DND-41 (cell line): Measurements from ENCODE around the gene AGK.

ENCODE experiments used
- ATAC-seq: fragments of 200-7000 bp; cut with Tn5 transposase; 3 replicates; pipeline ENCODE4 v1.9.1; 2021; ENCODE audit warnings: low read depth; ENCODE audit not compliant: insufficient read depth
- DNase-seq: peaks from one replicate; pipeline ENCODE4 v3.0.0-alpha.2; 2020
- H2AFZ ChIP-seq: 2 replicates; pipeline ENCODE4 v1.6.0; 2012; ENCODE audit warnings: low read depth, low read length
- H3K27ac ChIP-seq: 2 replicates; pipeline ENCODE4 v1.5.1; 2012; ENCODE audit warnings: low read length, inconsistent platforms
- H3K27me3 ChIP-seq: fragments of 200-600 bp; sonication (generic); 2 replicates; pipeline ENCODE4 v1.6.0; 2012; ENCODE audit warnings: low read length, mild to moderate bottlenecking, inconsistent platforms; ENCODE audit not compliant: insufficient read depth, poor library complexity
- H3K36me3 ChIP-seq: 2 replicates; pipeline ENCODE4 v1.5.1; 2012; ENCODE audit warnings: low read length, inconsistent platforms; ENCODE audit not compliant: insufficient read depth
- H3K4me1 ChIP-seq: 2 replicates; pipeline ENCODE4 v1.5.1; 2012; ENCODE audit warnings: mild to moderate bottlenecking, low read length; ENCODE audit not compliant: insufficient read depth
- H3K4me2 ChIP-seq: 2 replicates; pipeline ENCODE4 v1.6.0; 2012; ENCODE audit warnings: mild to moderate bottlenecking, moderate library complexity, low read length, inconsistent platforms; ENCODE audit not compliant: insufficient read depth
- H3K4me3 ChIP-seq, 2 experiments: fragments of 200-600 bp in 1 of 2; shearing (Covaris generic) in 1 of 2; 2 replicates each; pipeline ENCODE4 v1.5.1; 2012 to 2016; ENCODE audit warnings: inconsistent platforms in 2 of 2, low read length in 2 of 2, mild to moderate bottlenecking in 2 of 2, low read depth in 1 of 2, moderate library complexity in 1 of 2
- H3K79me2 ChIP-seq: 2 replicates; pipeline ENCODE4 v1.6.0; 2012; ENCODE audit warnings: low read length, inconsistent platforms; ENCODE audit not compliant: insufficient read depth
- H3K9ac ChIP-seq: 2 replicates; pipeline ENCODE4 v1.6.0; 2012; ENCODE audit warnings: low read depth, mild to moderate bottlenecking, inconsistent platforms, low read length, moderate library complexity
- H3K9me3 ChIP-seq: 2 replicates; pipeline ENCODE4 v1.5.1; 2012; ENCODE audit warnings: low read length, moderate library complexity, mild to moderate bottlenecking, inconsistent platforms; ENCODE audit not compliant: insufficient read depth, severe bottlenecking
- H4K20me1 ChIP-seq: 2 replicates; pipeline ENCODE4 v1.6.0; 2012; ENCODE audit warnings: low read length; ENCODE audit not compliant: insufficient read depth
- CTCF ChIP-seq: IDR thresholded peaks from 2 replicates; pipeline ENCODE4 v1.5.1; 2012; ENCODE audit warnings: borderline replicate concordance, low read length, moderate library complexity, mild to moderate bottlenecking; ENCODE audit not compliant: poor library complexity, severe bottlenecking; ENCODE audit errors: extremely low read depth
- EZH2 ChIP-seq: IDR thresholded peaks from 3 replicates; pipeline ENCODE4 v1.6.1; 2012; ENCODE audit warnings: borderline replicate concordance, low read depth, mild to moderate bottlenecking, moderate library complexity, low read length, inconsistent platforms; ENCODE audit not compliant: severe bottlenecking

The AGK gene

DNA sequence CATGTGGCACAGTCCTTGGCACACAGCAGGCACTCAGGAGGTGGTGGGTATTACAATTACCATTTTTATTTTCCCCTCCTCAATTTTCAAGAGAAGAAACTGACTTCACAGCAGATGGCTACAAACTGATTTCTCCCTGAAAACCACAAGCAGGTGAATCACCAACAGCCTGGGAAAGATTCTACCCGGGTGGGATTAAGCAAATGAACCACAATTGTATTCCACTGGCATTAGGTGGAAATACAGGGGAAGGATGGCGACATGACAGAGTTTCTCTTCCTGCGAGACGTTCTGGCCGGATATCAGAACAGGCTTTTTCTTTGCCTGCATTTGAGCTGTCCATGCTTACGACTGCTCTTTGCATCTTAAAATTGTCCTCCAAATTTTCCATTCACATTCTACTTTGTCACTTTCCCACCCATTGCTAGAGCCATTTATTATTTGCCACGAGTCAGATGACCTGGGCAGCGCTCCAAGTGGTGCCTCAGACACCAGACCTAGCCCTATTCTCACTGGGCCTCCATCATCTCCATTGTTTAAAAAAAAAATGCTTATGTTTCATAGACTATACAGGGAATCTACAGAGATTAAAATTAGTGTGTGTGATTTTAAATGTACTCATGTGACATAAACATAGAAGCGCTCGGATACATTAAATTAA is 146.1 kb downstream of the AGK start:
- no peaks in the 10 kb centered on the region for H3K9me3 ChIP-seq
- no peak overlapping the region for H3K27ac ChIP-seq
- DNase-seq (no peak), ATAC-seq (no peak)
- no peak overlapping the region for H2AFZ ChIP-seq
- H4K20me1 ChIP-seq: peaks cover 45% of the 10 kb centered on the region
- TF ChIP-seq CTCF (no peak), EZH2 (no peak)
- peaks cover 29% of the 10 kb centered on the region for H3K79me2 ChIP-seq
- no peak overlapping the region for H3K4me2 ChIP-seq
- peaks cover 20% of the 10 kb centered on the region for H3K4me1 ChIP-seq
- H3K4me3 ChIP-seq: no peak overlapping the region
- H3K9ac ChIP-seq: no peak overlapping the region
- no peaks in the 10 kb centered on the region for H3K36me3 ChIP-seq
- no peaks in the 10 kb centered on the region for H3K27me3 ChIP-seq

DNA sequence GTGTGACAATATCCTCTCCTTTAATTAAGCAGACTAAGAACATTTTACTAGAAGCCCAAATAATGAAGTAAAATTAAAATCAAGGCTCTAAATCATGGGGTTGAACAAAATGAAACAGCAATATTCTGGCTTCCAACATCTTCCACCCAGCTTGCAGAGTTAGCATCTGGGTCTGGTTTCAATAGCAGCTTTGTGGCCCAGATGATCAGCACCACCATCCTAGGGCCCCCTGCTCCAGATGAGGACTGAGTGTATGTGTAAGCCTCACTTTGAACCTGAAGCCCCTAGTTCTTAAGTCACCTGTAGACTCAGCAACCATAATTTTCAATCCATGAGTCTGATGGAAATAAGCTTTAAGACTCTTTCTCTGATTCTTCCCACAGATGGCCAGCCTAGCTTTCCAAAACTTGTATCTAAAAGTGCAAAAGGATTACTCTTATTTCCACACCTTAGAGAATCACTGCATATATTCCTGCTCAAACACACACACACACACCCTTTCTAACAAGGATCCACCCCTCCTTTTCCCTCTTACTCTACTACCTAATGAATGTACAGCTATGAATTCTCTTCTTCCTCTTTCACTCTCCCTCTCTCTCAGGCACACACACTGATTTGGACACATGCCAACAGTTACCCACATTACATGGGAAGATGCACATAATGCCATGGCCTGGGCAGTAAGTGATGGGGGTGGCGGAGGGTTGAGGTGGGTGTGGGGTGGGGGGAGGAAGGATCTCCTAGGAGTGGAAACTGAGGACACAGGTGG is 147.2 kb downstream of the AGK start:
- Histone ChIP-seq H3K4me2 (no peak overlapping the region), H3K9ac (no peak overlapping the region), H3K79me2 (peaks cover 27% of the 10 kb centered on the region), H2AFZ (no peak overlapping the region), H3K27ac (no peak overlapping the region), H4K20me1 (peaks cover 42% of the 10 kb centered on the region), H3K9me3 (no peaks in the 10 kb centered on the region), H3K4me3 (no peak overlapping the region), H3K36me3 (no peaks in the 10 kb centered on the region), H3K4me1 (peaks cover 23% of the 10 kb centered on the region), H3K27me3 (peaks cover 6% of the 10 kb centered on the region)
- TF ChIP-seq CTCF (no peak), EZH2 (no peak)
- no peak for ATAC-seq
- DNase-seq: no peak

GRCh38 chr7:141699860-141700259 is 148.7 kb downstream of the AGK start:
- Histone ChIP-seq H3K9me3 (no peaks in the 10 kb centered on the region), H3K27me3 (peaks cover 8% of the 10 kb centered on the region), H3K4me1 (peaks cover 23% of the 10 kb centered on the region), H3K4me2 (no peak overlapping the region; the same call in 1 of the 2 replicates), H3K9ac (no peak overlapping the region), H2AFZ (no peak overlapping the region), H3K79me2 (peaks cover 22% of the 10 kb centered on the region), H3K27ac (no peak overlapping the region), H4K20me1 (peaks cover 36% of the 10 kb centered on the region), H3K4me3 (no peak overlapping the region), H3K36me3 (no peaks in the 10 kb centered on the region)
- ATAC-seq (no peak), DNase-seq (no peak)
- TF ChIP-seq EZH2: no peak
- TF ChIP-seq CTCF: no peak
